BJ (cell line): ENCODE data around the gene LRRC15. TPM values are rescaled to one million over a fixed set of nuclear protein-coding genes. Genes with fewer than 3 reads are reported as not detected.

ENCODE experiments used
- CTCF ChIA-PET: fragments of 350-600 bp; formaldehyde crosslinking; extraction: SDS; loops from one replicate; lab custom pipeline; 2021; ENCODE audit warnings: antibody characterized with exemption, inconsistent platforms; lab: Yijun Ruan, JAX
- POLR2A ChIA-PET: fragments of 300-600 bp; sonication (Branson Sonifier 250); formaldehyde crosslinking; extraction: SDS; loops from one replicate; lab custom pipeline; 2021; ENCODE audit warnings: antibody characterized with exemption; lab: Charles Lee
- DNase-seq: peaks from one replicate; pipeline ENCODE4 v3.0.0-alpha.2; 2011; ENCODE audit warnings: low read depth
- H3K27me3 ChIP-seq: 2 replicates; pipeline ENCODE4 v1.6.0; 2011; ENCODE audit warnings: low read length; ENCODE audit not compliant: control insufficient read depth, insufficient read depth
- H3K36me3 ChIP-seq: 2 replicates; pipeline ENCODE4 v1.5.1; 2011; ENCODE audit warnings: low read length; ENCODE audit not compliant: control insufficient read depth, insufficient read depth
- H3K4me3 ChIP-seq: 2 replicates; pipeline ENCODE4 v1.5.1; 2011; ENCODE audit warnings: low read depth, mild to moderate bottlenecking, control low read depth, low read length
- CTCF ChIP-seq: IDR thresholded peaks from 2 replicates; pipeline ENCODE4 v1.5.1; 2011; ENCODE audit warnings: low read depth, mild to moderate bottlenecking, control low read depth, inconsistent platforms, low read length, moderate library complexity; ENCODE audit not compliant: insufficient read depth
- polyA plus RNA-seq: library from polyadenylated mRNA; depleted of rRNA; stranded (reverse); fragments of >200 nt; gene quantifications from 2 replicates; pipeline ENCODE4 v1.2.3, GENCODE V29; 2011

Gene LRRC15
- polyA plus RNA-seq, 1 experiment: 1.2 TPM

GRCh38 chr3:194387276-194387675 is 17.7 kb upstream of the LRRC15 start:
- H3K4me3 ChIP-seq: no peak overlapping the region
- TF ChIP-seq CTCF: no peak
- H3K36me3 ChIP-seq: no peaks in the 10 kb centered on the region
- peaks cover 5% of the 10 kb centered on the region; the same call in 1 of the 2 replicates for H3K27me3 ChIP-seq
- ChIA-PET CTCF (interaction anchor here (0.6 to 1.7 kb wide), 5 partner anchors 9 to 54 kb away, joined by 3 to 11 read pairs (median 5); no protein-coding TSS in a partner anchor), POLR2A (no interaction called here)
- DNase-seq: no peak

- Histone ChIP-seq H3K4me3 (no peak overlapping the region), H3K27me3 (peaks cover 5% of the 10 kb centered on the region; the same call in 1 of the 2 replicates), H3K36me3 (no peaks in the 10 kb centered on the region)
- CTCF ChIA-PET: interaction anchor here (0.6 to 1.7 kb wide), 5 partner anchors 10 to 53 kb away, joined by 3 to 11 read pairs (median 5); no protein-coding TSS in a partner anchor
- TF ChIP-seq CTCF: no peak
- POLR2A ChIA-PET: no interaction called here
- no peak for DNase-seq
Observed at GRCh38 chr3:194386648-194387047, 17.1 kb upstream of the LRRC15 start.

GRCh38 chr3:194386066-194386465 is 16.5 kb upstream of the LRRC15 start:
- Histone ChIP-seq H3K4me3 (no peak overlapping the region), H3K36me3 (no peaks in the 10 kb centered on the region), H3K27me3 (peaks cover 5% of the 10 kb centered on the region; the same call in 1 of the 2 replicates)
- DNase-seq: no peak
- POLR2A ChIA-PET: no interaction called here
- CTCF ChIA-PET: interaction anchor here (0.9 to 1.7 kb wide), 4 partner anchors 10 to 53 kb away, joined by 3 to 11 read pairs (median 4); no protein-coding TSS in a partner anchor
- no peak for TF ChIP-seq CTCF

GRCh38 chr3:194384569-194385001 is 15.0 kb upstream of the LRRC15 start:
- H3K36me3 ChIP-seq: no peaks in the 10 kb centered on the region
- no peak overlapping the region for H3K4me3 ChIP-seq
- peaks cover 8% of the 10 kb centered on the region for H3K27me3 ChIP-seq
- ChIA-PET POLR2A (no interaction called here), CTCF (no interaction called here)
- no peak for TF ChIP-seq CTCF
- no peak for DNase-seq

GRCh38 chr3:194384156-194384555 is 14.6 kb upstream of the LRRC15 start:
- ChIA-PET POLR2A (no interaction called here), CTCF (no interaction called here)
- TF ChIP-seq CTCF: no peak
- no peak for DNase-seq
- Histone ChIP-seq H3K27me3 (peaks cover 9% of the 10 kb centered on the region), H3K4me3 (no peak overlapping the region), H3K36me3 (no peaks in the 10 kb centered on the region)
